HepG2 (cell line): ENCODE measurements around the gene NEURL3. TPM values are rescaled to one million over a fixed set of nuclear protein-coding genes. Genes with fewer than 3 reads are reported as not detected.

Source experiments
- BCL6 ChIP-seq: IDR thresholded peaks from 2 replicates; pipeline ENCODE4 v1.6.1; 2016; ENCODE audit warnings: missing genetic modification reagents, missing compliant biosample characterization
- DNMT1 ChIP-seq: sonication (generic); formaldehyde crosslinking; IDR thresholded peaks from 2 replicates; pipeline ENCODE4 v1.5.1; 2020; ENCODE audit warnings: mild to moderate bottlenecking, missing genetic modification reagents
- HNF4G ChIP-seq, 2 experiments: sonication (generic) in 1 of 2; formaldehyde crosslinking in 1 of 2; IDR thresholded peaks; 2 replicates each; pipeline versions ENCODE4 v1.4.0 to v1.6.1; 2011 to 2020; ENCODE audit warnings: borderline replicate concordance in 2 of 2, low read depth in 2 of 2, mild to moderate bottlenecking in 2 of 2, low read length in 1 of 2, missing genetic modification reagents in 1 of 2, moderate library complexity in 1 of 2
- JARID2 ChIP-seq: sonication (generic); formaldehyde crosslinking; IDR thresholded peaks from 2 replicates; pipeline ENCODE4 v1.8.1; 2023; ENCODE audit warnings: missing genetic modification reagents, inconsistent platforms; ENCODE audit not compliant: insufficient replicate concordance
- NR1H2 ChIP-seq: sonication (generic); formaldehyde crosslinking; IDR thresholded peaks from 2 replicates; pipeline ENCODE4 v1.8.1; 2022; ENCODE audit warnings: low read depth, missing genetic modification reagents, borderline replicate concordance
- TMF1 ChIP-seq: sonication (generic); formaldehyde crosslinking; IDR thresholded peaks from 2 replicates; pipeline ENCODE4 v1.8.1; 2022; ENCODE audit warnings: low read depth, missing genetic modification reagents
- ZC3H13 ChIP-seq: sonication (generic); formaldehyde crosslinking; IDR thresholded peaks from 2 replicates; pipeline ENCODE4 v1.8.1; 2023; ENCODE audit warnings: mild to moderate bottlenecking, missing genetic modification reagents, moderate library complexity
- ZNF768 ChIP-seq: sonication (generic); formaldehyde crosslinking; IDR thresholded peaks from 2 replicates; pipeline ENCODE4 v1.4.0; 2020; ENCODE audit warnings: missing genetic modification reagents
- polyA plus RNA-seq, 8 experiments: library from polyadenylated mRNA; depleted of rRNA in 3 of 8; stranded (reverse) in 7 of 8; unstranded in 1 of 8; fragments of >200 nt; fragmentation: Illumina TruSeq in 4 of 8; extraction: Trizol in 4 of 8; gene quantifications; 2 replicates each; pipeline versions ENCODE4 v1.2.1 to v1.2.3, GENCODE V29; 2011 to 2016; ENCODE audit warnings: low read depth in 4 of 8, missing spikeins in 1 of 8, mixed read lengths in 1 of 8; ENCODE audit not compliant: insufficient read depth in 1 of 8
- total RNA-seq, 5 experiments: library from RNA; depleted of rRNA; stranded (reverse); fragments of >200 nt; fragmentation: Illumina TruSeq; extraction: Trizol; gene quantifications; 2 replicates each; pipeline ENCODE4 v1.2.3, GENCODE V29; 2016; ENCODE audit warnings: low read depth in 1 of 5
- TF ChIP-seq, protein P1 (sequence below): IDR thresholded peaks from 2 replicates; pipeline ENCODE4 v1.6.1; 2018; ENCODE audit warnings: missing genetic modification reagents, mild to moderate bottlenecking, missing compliant biosample characterization
- TF ChIP-seq, protein P2 (sequence below): IDR thresholded peaks from 2 replicates; pipeline ENCODE4 v1.6.1; 2016; ENCODE audit warnings: low read depth
- TF ChIP-seq, protein P3 (sequence below): sonication (generic); formaldehyde crosslinking; IDR thresholded peaks from 2 replicates; pipeline ENCODE4 v1.4.0; 2020; ENCODE audit warnings: low read depth, missing genetic modification reagents
- TF ChIP-seq, protein P4 (sequence below): sonication (generic); formaldehyde crosslinking; IDR thresholded peaks from 2 replicates; pipeline ENCODE4 v1.9.0; 2022; ENCODE audit warnings: low read depth, missing genetic modification reagents
- TF ChIP-seq, protein P5 (sequence below): IDR thresholded peaks from 2 replicates; pipeline ENCODE4 v1.6.1; 2016; ENCODE audit warnings: missing biosample characterization, missing genetic modification reagents, low read depth
- TF ChIP-seq, protein P6 (sequence below): sonication (generic); formaldehyde crosslinking; conservative IDR thresholded peaks from 2 replicates; pipeline ENCODE4 v1.4.0; 2020; ENCODE audit warnings: missing genetic modification reagents

The NEURL3 gene
- total and polyA plus RNA-seq, 2 of the 13 experiments (the other 11 are each of a cell fraction or from before 2014, with no cell fraction given): 0.16 to 1.2 TPM

DNA sequence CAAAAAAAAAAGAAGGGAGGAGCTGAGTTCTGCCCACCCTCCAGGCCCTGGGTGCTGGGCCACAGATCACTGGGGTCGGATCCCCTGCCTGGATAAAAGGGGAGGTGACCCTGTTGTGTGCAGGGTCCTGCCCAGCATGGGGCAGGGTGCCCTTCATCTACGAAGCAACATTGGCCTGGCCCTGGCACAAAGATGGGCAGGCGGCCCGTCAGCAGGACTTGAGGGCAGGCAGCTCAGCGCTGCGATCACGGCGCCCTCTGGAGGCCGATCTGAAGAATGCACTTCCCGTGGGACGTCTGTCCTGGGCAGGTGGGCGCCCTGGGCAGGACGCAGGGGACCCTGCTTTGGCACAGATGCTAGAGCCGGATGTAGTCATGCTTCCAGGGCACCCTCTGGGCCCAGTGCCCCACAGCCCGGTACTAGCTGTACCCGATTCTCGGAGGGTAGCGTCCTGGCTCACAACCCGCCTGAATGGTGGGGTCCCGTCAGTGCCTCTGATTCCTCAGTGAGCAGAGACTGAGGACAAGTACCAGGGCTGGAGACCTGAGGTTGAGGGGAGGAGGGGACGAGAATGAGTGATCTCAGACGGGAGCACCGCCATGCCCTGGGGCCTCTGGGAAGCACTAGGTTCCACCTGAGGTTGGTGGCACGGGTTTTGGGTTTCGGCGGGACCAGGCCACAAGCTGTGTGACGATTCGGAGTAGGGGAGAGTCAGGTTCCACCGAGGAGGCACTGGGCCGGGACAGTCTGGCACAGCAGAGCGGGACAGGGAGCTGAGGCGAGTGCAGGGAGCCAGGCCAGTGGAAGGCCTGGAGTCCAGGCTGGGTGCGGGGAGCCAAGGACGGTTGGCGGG, 49.4 kb upstream of the NEURL3 start (continued):
- no peak for TF ChIP-seq NR1H2 (CRISPR knock-in tag)
- TF ChIP-seq, protein P1, sequence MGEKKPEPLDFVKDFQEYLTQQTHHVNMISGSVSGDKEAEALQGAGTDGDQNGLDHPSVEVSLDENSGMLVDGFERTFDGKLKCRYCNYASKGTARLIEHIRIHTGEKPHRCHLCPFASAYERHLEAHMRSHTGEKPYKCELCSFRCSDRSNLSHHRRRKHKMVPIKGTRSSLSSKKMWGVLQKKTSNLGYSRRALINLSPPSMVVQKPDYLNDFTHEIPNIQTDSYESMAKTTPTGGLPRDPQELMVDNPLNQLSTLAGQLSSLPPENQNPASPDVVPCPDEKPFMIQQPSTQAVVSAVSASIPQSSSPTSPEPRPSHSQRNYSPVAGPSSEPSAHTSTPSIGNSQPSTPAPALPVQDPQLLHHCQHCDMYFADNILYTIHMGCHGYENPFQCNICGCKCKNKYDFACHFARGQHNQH (CRISPR knock-in tag): 0 out of 2 replicates have a peak, but pooled peaks have one; percentile 34
- TF ChIP-seq, protein P2, sequence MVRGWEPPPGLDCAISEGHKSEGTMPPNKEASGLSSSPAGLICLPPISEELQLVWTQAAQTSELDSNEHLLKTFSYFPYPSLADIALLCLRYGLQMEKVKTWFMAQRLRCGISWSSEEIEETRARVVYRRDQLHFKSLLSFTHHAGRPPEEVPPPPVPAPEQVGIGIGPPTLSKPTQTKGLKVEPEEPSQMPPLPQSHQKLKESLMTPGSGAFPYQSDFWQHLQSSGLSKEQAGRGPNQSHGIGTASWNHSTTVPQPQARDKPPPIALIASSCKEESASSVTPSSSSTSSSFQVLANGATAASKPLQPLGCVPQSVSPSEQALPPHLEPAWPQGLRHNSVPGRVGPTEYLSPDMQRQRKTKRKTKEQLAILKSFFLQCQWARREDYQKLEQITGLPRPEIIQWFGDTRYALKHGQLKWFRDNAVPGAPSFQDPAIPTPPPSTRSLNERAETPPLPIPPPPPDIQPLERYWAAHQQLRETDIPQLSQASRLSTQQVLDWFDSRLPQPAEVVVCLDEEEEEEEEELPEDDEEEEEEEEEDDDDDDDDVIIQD (CRISPR knock-in tag): no peak
- peak; percentile 72; the same call in 1 of the 2 replicates for TF ChIP-seq ZNF768 (CRISPR knock-in tag)
- TF ChIP-seq BCL6 (CRISPR knock-in tag): peak; percentile 41; the same call in 1 of the 2 replicates
- peak; percentile 60 for TF ChIP-seq JARID2
- TF ChIP-seq HNF4G (IDR thresholded peaks at IDR 0.05; ENCODE audit: borderline replicate concordance, low read depth, low read length): no peak
- no peak for TF ChIP-seq HNF4G (CRISPR knock-in tag; IDR thresholded peaks at IDR 0.05; ENCODE audit: borderline replicate concordance, low read depth)
- TF ChIP-seq TMF1 (CRISPR knock-in tag): no peak
- TF ChIP-seq, protein P3, sequence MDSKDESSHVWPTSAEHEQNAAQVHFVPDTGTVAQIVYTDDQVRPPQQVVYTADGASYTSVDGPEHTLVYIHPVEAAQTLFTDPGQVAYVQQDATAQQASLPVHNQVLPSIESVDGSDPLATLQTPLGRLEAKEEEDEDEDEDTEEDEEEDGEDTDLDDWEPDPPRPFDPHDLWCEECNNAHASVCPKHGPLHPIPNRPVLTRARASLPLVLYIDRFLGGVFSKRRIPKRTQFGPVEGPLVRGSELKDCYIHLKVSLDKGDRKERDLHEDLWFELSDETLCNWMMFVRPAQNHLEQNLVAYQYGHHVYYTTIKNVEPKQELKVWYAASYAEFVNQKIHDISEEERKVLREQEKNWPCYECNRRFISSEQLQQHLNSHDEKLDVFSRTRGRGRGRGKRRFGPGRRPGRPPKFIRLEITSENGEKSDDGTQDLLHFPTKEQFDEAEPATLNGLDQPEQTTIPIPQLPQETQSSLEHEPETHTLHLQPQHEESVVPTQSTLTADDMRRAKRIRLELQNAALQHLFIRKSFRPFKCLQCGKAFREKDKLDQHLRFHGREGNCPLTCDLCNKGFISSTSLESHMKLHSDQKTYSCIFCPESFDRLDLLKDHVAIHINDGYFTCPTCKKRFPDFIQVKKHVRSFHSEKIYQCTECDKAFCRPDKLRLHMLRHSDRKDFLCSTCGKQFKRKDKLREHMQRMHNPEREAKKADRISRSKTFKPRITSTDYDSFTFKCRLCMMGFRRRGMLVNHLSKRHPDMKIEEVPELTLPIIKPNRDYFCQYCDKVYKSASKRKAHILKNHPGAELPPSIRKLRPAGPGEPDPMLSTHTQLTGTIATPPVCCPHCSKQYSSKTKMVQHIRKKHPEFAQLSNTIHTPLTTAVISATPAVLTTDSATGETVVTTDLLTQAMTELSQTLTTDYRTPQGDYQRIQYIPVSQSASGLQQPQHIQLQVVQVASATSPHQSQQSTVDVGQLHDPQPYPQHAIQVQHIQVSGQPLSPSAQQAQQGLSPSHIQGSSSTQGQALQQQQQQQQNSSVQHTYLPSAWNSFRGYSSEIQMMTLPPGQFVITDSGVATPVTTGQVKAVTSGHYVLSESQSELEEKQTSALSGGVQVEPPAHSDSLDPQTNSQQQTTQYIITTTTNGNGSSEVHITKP (CRISPR knock-in tag): no peak
- TF ChIP-seq, protein P4, sequence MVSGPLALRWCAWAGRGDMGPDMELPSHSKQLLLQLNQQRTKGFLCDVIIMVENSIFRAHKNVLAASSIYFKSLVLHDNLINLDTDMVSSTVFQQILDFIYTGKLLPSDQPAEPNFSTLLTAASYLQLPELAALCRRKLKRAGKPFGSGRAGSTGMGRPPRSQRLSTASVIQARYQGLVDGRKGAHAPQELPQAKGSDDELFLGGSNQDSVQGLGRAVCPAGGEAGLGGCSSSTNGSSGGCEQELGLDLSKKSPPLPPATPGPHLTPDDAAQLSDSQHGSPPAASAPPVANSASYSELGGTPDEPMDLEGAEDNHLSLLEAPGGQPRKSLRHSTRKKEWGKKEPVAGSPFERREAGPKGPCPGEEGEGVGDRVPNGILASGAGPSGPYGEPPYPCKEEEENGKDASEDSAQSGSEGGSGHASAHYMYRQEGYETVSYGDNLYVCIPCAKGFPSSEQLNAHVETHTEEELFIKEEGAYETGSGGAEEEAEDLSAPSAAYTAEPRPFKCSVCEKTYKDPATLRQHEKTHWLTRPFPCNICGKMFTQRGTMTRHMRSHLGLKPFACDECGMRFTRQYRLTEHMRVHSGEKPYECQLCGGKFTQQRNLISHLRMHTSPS: peak; percentile 98
- TF ChIP-seq ZC3H13: 0 out of 2 replicates have a peak, but pooled peaks have one; percentile 29
- TF ChIP-seq, protein P5, sequence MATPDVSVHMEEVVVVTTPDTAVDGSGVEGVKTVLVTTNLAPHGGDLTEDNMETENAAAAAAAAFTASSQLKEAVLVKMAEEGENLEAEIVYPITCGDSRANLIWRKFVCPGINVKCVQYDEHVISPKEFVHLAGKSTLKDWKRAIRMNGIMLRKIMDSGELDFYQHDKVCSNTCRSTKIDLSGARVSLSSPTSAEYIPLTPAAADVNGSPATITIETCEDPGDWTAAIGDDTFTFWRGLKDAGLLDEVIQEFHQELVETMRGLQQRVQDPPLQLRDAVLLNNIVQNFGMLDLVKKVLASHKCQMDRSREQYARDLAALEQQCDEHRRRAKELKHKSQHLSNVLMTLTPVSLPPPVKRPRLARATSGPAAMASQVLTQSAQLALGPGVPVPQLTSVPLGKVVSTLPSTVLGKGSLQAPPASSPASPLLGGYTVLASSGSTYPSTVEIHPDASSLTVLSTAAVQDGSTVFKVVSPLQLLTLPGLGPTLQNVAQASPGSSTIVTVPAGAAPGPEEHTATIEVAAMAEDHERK (CRISPR knock-in tag): no peak
- TF ChIP-seq, protein P6, sequence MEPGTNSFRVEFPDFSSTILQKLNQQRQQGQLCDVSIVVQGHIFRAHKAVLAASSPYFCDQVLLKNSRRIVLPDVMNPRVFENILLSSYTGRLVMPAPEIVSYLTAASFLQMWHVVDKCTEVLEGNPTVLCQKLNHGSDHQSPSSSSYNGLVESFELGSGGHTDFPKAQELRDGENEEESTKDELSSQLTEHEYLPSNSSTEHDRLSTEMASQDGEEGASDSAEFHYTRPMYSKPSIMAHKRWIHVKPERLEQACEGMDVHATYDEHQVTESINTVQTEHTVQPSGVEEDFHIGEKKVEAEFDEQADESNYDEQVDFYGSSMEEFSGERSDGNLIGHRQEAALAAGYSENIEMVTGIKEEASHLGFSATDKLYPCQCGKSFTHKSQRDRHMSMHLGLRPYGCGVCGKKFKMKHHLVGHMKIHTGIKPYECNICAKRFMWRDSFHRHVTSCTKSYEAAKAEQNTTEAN: no peak
- no peak; the same call in 1 of the 2 replicates for TF ChIP-seq DNMT1 (CRISPR knock-in tag)
